Activated CD8-positive, alpha-beta memory T cell treated with anti-CD3 and anti-CD28 coated beads, Interleukin-2, amount 50 U/mL, for 4 hours (primary cell): Measurements from ENCODE around the gene C7orf33.

ENCODE experiments used
- DNase-seq: peaks from one replicate; pipeline ENCODE4 v3.0.0-alpha.2; 2020

C7orf33 gene

DNA sequence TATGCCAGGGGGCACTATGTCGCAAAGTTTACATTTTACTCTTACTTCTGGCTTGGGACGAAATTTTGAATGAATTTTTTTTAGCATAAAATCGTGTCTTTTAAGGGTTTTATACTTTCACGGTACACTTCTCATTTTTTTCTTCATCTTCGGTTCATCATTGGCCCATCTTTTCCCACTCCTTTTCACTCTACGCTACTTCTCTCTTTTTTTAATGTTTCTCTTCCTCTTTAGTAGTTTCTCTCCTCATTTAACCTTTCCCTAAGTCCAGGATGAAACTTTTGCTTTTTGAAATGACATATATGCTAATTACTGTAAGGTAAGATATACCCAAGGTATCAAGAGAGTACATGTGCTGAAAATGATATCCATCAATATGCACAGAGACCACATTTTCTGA lies 39.5 kb downstream of the C7orf33 start:
- no peak for DNase-seq

DNA sequence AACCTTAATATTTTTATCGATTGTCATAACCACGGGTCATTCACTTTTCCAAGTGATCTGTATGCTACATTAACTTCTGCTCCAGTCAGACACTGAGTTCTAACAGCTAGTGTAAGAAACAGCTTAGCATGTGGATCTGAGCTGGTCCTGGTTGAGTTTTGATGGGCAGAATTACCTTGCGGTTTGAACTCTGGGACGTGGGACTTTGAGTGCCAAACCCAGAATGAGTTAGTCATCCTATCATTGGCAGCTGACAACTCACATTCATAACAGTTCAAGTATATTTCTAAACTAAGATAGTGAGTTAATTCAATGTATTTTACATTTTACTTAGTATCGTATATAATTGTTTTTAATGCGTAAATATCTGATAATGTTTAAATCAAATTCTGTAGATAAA lies 43.2 kb downstream of the C7orf33 start:
- no peak for DNase-seq

DNA sequence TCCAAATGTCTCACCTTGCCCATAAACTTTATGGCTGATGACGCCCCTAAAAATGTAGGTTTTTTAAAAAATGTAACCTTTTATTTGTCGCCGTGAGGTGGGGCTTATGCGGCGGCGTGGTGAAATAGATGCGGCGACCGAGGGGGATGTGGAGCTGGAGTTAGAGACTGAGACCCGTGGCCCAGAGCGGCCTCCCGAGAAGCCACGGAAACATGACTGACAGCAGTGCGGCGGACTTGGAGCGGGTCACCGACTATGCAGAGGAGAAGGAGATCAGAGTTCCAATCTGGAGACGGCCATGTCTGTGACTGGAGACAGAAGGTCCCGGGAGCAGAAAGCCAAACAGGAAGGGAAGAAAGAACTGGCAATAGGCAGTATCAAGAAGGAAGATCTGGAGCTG lies 46.5 kb downstream of the C7orf33 start:
- no peak for DNase-seq

DNA sequence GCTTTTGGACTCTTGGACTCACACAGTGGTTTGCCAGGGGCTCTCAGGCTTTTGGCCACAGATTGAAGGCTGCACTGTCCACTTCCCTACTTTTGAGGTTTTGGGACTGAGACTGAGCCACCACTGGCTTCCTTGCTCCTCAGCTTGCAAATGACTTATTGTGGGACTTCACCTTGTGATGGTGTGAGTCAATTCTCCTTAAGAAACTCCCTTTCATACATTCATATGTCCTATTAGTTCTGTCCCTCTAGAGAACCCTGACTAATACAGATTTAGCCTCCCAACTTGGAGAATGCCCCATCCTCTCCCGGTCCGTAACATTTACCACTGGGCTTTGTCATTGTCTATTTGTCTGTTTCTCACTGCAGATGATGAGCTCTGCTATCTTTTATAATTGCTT lies 55.3 kb downstream of the C7orf33 start:
- no peak for DNase-seq

DNA sequence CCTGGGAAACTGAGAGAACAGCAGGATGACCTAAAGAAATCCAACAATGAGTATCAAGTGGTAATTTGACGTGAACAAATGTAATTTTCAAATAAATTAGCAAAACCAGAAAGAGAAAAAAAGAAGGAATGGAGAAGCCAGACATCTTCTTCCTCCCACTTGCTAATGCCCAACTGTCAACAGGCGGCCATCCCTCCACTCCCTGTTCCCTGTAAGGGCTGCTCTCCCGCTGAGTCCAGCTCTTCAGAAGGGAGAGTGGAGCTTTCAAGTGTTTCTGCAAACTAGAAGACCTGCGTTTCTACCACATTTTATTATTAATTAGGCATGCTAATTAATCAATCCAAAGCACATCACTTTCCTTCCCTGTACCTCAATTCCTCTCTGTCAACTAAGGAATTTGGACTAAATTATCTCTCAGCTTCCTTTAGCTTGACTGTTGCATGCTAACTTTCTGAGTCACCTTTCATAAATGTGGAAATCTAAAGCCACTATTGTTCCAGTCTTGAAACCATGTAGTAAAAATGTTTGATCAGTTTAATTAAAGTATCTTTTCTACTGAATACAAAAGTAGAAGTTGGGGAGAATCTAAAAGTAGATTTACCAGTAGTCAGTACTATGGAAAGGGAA lies 59.8 kb downstream of the C7orf33 start:
- DNase-seq: no peak

DNA sequence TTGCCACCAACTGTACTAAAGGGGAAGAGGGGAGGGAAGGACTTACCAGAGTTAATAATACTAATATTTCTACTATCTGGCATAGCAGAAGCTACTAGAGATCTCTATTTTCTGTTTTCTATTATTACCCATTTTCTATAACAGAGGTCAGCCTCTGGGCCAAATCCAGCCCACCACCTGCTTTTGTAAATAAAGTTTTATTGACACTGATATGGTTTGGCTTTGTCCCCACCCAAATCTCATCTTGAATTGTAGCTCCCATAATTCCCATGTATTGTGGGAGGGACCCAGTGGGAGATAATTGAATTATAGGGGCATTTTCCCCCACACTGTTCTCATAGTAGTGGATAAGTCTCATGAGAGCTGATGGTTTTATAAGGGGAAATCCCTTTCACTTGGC lies 62.2 kb downstream of the C7orf33 start:
- DNase-seq: no peak

DNA sequence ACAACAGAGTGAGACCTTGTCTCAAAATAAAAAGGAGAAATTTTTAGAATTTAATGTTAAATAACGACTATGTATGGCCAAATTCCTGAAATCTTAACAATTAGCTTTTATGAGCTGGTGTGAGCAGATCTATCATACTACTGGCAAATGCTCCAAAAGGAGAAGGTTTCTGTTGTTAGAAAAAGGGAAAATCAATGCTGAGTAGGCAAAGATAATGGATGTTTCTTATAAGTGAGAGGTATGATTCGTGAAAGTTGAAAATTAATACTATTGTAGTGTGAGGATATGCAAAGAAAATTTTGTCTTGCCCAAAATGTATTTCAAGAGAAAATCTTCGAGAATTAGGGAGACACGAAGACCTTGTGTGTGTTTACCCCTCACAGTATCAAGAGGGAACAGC lies 67.4 kb downstream of the C7orf33 start:
- no peak for DNase-seq

DNA sequence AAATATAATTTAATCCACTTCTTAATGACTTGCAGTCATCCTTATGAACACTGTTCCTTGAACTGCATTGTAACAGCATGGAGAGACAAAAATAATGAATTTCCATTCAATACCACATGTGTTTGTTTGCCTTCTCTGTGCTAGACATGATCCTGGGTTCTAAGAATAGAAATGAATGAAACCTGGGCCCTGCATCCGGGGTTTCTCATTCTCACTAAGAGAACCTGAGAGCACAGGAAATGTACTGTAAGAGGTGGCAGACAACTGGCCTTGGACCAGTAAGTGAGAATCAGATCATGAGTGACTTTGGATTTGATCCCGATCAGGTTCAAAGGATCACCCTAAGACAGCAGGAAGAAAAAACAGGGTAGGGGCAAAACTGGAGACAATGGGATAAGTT lies 70.9 kb downstream of the C7orf33 start:
- DNase-seq: no peak

DNA sequence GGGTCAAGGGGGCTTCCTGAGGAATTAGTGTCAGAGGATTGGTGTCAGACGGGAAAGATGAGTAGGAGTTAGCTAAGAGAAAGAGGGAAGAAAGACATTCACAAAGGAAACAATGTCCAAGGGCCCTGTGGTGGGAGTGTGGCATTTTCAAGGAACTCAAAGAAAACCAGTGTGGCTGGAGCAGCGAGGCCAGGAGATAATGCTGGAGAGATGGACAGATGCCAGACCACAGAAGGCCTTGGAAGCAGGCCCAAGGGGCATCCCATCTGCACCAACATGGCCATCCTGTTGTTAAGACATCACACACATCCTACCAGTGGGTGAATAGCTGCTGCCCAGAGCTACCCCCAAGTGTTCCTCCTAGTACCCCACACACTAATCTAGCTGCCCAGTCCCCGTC lies 72.1 kb downstream of the C7orf33 start:
- DNase-seq: no peak

DNA sequence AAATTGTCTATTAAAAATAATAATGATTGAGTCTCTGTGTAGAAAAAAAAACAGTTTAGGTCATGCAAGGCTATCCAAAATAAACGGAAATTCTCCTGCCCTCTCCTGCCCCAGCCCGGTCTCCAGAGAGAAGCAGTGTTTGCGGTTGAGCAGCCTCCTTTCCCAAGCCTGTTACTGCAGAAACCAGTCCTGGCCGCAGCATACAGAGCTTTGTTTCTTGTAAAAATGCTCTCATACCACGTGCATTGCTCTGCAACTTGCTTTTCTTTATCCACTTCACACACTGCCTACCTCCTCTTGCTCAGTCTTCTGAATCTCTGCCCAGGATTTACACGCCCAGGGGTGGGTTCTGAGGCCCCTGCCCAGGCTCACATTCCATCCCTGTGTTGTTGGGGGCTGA lies 73.8 kb downstream of the C7orf33 start:
- no peak for DNase-seq

DNA sequence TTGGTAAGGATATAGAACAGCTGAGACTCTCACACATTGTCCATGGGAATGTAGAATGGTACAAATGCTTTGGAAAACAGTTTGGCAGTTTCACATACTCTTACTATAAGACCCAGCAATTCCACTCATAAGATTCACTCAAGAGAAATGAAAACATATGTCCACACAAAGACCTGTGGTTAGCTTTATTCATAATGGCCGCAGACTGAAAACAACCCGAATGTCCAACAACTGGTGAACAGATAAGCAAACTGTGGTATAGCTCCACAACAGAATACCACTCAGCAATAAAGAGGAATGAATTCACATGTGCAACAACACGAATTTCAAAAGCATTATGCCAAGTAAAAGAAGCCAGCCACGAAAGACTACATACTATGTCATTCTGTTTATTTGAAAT lies 74.7 kb downstream of the C7orf33 start:
- DNase-seq: no peak
